Left forelimb (tissue), 1 donor: ENCODE results near the gene LGR5.

ENCODE experiments used
- DNase-seq: peaks from one replicate; pipeline ENCODE4 v3.0.0-alpha.2; 2018; ENCODE audit warnings: low spot score

Gene LGR5

GRCh38 chr12:71599210-71599609, 159.6 kb downstream of the LGR5 start:
- DNase-seq = no peak

DNA sequence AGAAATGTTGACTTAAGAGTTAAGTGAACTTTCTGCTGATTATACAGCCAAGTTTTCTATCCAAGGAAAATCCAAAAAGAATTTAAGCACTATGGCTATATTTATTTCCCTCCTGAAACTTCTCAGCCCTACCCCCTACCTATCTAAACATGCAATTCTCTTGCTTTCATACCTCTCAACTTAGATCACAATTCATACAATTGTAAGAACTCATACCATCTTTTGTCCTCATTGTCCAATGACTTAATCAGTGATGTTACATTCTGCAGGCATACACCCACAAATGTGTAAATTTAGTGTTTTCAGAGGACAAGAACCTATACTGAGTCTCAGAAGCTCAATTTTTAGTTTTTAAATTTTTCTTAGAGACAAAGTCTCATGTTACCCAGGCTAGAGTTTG, 161.9 kb downstream of the LGR5 start:
- no peak for DNase-seq

DNA sequence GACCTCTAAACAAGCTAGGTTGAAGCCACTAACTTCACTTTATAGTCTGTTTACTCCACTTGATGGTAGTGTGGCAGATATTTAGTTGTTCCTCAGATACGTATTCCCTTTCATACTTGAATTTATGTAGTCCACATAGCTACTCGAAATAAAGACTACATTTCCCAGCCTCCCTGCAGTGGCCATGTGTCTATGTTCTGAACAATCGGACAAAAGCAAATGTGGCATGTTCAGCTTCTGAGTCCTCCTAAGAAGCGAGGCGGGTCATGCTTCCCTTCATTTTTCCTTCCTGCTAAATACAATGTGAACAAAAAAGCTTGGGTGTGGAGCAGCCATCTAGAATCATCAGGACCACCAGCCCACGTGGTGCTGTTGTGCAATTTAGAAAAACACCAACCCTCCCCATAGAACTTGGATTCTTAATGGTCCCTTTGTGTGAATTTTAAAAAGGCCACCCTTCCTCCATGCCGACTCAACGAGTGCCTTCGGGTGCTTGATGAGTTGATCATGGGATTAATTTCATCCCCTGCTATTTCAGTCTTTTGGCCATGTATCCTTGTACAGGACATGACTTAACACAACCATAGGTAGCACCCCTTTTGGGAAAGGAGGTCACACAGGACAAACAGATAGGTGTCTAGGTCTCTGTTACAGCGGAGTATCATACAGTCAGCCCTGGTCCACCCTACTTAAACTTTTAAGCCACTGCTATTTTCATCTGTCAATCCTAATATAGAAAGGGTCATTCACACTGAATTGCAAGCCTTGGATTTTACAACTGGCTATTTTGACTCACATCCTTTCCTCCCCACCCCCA, 163.4 kb downstream of the LGR5 start:
- DNase-seq = no peak

DNA sequence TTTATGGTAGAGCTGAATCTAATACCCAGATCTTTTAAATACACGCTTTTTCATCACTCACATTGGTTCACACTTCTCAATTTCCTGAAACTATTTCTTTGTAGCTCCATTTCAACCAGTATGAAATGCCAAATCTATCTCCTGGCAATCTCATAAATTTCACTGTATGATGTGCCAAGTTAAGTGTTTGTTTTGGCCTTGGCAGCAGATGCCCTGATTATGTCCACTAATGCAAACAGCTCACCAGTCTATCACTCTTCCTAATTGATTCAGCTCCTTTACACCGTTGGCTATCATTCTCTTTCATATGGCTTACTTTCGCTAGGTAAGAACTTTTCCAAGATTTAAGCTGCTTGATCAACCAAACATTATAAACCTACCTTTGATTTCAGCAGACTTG, 165.4 kb downstream of the LGR5 start:
- DNase-seq = no peak

DNA sequence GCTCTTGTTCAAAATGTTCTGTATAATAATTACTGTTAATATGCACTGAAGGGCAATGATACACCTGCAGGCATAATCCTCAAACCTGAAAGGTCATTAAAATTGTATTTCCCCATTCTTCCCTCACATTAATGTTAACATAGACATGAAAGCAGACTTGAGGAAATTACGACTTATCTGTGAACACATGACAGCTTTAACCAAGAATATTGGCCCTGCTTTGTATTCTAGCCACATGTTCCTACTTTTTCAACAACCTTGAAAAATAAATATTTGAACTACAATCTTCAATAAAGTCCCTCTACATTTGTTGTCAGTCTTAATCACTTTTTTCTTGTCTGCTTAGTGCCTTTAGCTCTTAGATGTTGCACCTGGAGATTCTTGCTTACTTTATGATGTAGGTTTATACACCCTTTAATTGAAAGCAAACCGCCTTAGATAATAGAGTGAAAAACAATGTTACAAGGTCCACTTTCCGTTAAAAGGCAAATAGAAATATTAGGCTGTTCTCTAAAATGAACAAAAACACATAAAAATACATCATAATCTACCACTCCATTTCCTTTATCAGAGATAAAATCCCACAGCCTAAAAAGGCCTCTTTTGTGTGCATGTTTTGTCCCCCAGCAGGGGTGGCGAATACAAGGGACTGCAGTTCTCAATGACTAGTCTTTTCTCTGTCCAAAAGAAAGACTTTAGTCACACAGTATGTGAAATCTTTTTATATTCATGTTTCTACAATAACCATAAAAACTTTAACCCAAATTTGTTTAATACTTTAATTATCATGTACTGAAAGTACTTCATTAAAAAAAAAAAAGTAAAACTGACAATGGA, 168.1 kb downstream of the LGR5 start:
- no peak for DNase-seq

DNA sequence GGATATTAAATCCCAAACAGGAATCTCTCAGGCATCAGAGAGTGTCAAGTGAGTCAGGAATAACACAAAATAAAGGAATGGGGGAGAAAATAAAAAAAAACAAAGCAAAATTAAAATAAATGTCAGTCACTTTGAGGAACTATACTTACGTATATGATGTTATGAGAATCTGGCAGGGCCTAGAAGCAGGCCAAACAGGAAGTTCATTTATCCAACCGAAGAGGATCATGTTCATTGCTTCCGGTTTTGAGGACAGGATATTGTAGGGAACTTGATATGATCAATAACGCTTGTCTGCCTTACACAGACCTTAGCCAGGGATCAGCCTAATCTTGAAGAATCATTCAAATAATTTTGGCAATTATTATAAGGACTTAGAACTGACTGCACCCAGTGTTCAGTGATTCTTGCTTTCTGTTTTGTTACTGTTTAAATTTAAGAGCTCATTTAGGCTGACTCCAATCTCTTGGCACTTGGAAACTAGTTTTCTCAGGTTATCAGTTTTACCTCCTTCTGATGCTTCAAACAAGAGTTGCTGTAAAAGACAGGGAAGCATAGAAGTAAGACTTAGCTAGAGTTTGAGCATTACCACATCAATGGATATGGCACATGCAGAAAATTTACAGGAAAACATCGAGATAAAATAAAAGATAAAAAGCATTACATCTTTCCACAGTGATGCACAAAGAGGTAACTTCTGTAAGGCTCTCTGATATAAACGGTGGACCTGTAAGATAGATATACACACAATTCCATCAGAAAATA, 170.6 kb downstream of the LGR5 start:
- DNase-seq = no peak

GRCh38 chr12:71621938-71622337, 182.3 kb downstream of the LGR5 start:
- DNase-seq = no peak

GRCh38 chr12:71625476-71625875, 185.9 kb downstream of the LGR5 start:
- no peak for DNase-seq

DNA sequence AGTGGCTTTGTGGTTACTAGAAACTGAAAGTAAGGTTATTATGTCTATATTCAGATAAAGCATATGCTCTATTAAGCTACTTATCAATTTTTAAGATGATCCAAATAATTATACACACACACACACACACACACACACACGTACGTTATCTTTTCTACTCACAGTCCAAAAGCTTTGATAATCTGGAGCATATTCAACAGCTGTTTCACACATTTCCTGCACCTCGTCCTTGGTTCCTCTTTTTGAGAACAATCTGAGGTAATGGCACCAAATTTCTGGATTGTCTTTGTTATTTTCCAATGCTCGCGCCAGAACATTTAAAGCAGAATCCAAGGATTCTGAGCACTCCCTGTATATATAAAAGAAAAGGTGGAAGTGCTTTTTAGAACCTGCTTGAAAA, 186.5 kb downstream of the LGR5 start:
- DNase-seq = no peak

GRCh38 chr12:71626768-71627167, 187.2 kb downstream of the LGR5 start:
- no peak for DNase-seq

DNA sequence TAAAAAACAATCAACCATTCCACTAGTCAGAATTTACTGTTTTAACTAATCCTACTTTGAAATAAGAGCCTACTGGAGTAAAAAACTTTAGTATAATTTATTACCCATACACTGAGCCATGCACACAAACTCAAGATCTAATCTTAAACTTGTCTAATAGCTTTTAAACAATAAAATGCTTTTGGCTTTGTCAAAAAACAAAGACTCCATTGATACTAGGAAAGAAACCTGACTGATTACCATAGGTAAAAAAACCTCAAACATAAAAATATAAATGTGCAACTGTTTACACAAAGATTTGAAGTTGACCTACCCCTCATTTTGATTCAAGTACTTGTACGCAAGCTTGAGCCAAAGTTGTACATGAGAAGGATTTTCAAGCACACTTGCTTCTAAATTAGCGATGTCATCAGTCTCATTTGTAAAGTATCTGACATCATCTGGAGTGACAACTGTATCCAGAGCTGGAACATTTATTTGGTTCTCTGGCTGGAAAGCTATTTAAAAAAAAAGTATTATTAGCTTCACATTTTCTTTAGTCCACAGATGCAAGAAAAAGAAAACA, 187.9 kb downstream of the LGR5 start:
- no peak for DNase-seq
